Osteoblast (primary cell): ENCODE measurements around the gene SLAIN2. TPM values are rescaled to one million over a fixed set of nuclear protein-coding genes. Genes with fewer than 3 reads are reported as not detected.

ENCODE experiments used
- DNase-seq: peaks from one replicate; pipeline ENCODE4 v3.0.0; 2011; ENCODE audit warnings: low spot score, mixed read lengths; ENCODE audit not compliant: insufficient read length; ENCODE audit errors: missing footprints
- H2AFZ ChIP-seq: 2 replicates; pipeline ENCODE4 v1.6.0; 2011; ENCODE audit warnings: mild to moderate bottlenecking, low read length
- H3K27ac ChIP-seq: 2 replicates; pipeline ENCODE4 v1.5.1; 2011; ENCODE audit warnings: mild to moderate bottlenecking, low read depth, low read length, moderate library complexity
- H3K27me3 ChIP-seq: 2 replicates; pipeline ENCODE4 v1.6.0; 2012; ENCODE audit warnings: mild to moderate bottlenecking, control low read depth, inconsistent platforms, low read length, moderate library complexity; ENCODE audit not compliant: insufficient read depth
- H3K36me3 ChIP-seq: 2 replicates; pipeline ENCODE4 v1.5.1; 2011; ENCODE audit warnings: mild to moderate bottlenecking, low read length, control low read depth, moderate library complexity; ENCODE audit not compliant: insufficient read depth
- H3K4me1 ChIP-seq: 2 replicates; pipeline ENCODE4 v1.5.1; 2011; ENCODE audit warnings: mild to moderate bottlenecking, low read length, control low read depth, moderate library complexity; ENCODE audit not compliant: insufficient read depth
- H3K4me2 ChIP-seq: 2 replicates; pipeline ENCODE4 v1.6.0; 2011; ENCODE audit warnings: mild to moderate bottlenecking, low read length; ENCODE audit not compliant: insufficient read depth
- H3K4me3 ChIP-seq: fragments of 200-600 bp; sonication (generic); 3 replicates; pipeline ENCODE4 v1.5.1; 2012; ENCODE audit warnings: mild to moderate bottlenecking, low read length, inconsistent platforms; ENCODE audit not compliant: insufficient read depth
- H3K79me2 ChIP-seq: 2 replicates; pipeline ENCODE4 v1.6.0; 2012; ENCODE audit warnings: mild to moderate bottlenecking, low read length, control low read depth, inconsistent platforms; ENCODE audit not compliant: insufficient read depth
- H3K9me3 ChIP-seq: 2 replicates; pipeline ENCODE4 v1.5.1; 2011; ENCODE audit warnings: low read depth, low read length, control low read depth
- H4K20me1 ChIP-seq: 2 replicates; pipeline ENCODE4 v1.6.0; 2012; ENCODE audit warnings: mild to moderate bottlenecking, low read length, control low read depth; ENCODE audit not compliant: insufficient read depth
- CTCF ChIP-seq: IDR thresholded peaks from 2 replicates; pipeline ENCODE4 v1.5.1; 2011; ENCODE audit warnings: mild to moderate bottlenecking, low read depth, low read length, moderate library complexity; ENCODE audit errors: extremely low read depth
- total RNA-seq: library from RNA; depleted of rRNA; stranded (reverse); fragments of >200 nt; gene quantifications from 2 replicates; pipeline ENCODE4 v1.2.3, GENCODE V29; 2012

Gene SLAIN2
- total RNA-seq, 1 donor, result 64.1 TPM

- Histone ChIP-seq H3K79me2 (peaks cover 45% of the 10 kb centered on the region), H3K9me3 (no peaks in the 10 kb centered on the region), H3K4me2 (no peak overlapping the region), H3K4me3 (no peak overlapping the region), H3K36me3 (peaks cover 21% of the 10 kb centered on the region), H3K4me1 (peaks cover 8% of the 10 kb centered on the region), H2AFZ (no peak overlapping the region), H4K20me1 (peaks cover 3% of the 10 kb centered on the region), H3K27me3 (no peaks in the 10 kb centered on the region), H3K27ac (no peak overlapping the region)
- no peak for DNase-seq
- no peak for TF ChIP-seq CTCF
Measured at GRCh38 chr4:48380583-48381167, 39.3 kb downstream of the SLAIN2 start.

- H3K79me2 ChIP-seq, result peaks cover 10% of the 10 kb centered on the region
- no peak for DNase-seq
- no peak overlapping the region for H2AFZ ChIP-seq
- peak overlapping the region; percentile 58 for H3K27ac ChIP-seq
- H3K4me2 ChIP-seq, result no peak overlapping the region
- peaks cover 8% of the 10 kb centered on the region for H3K4me1 ChIP-seq
- H3K36me3 ChIP-seq, result peaks cover 19% of the 10 kb centered on the region
- no peaks in the 10 kb centered on the region for H3K27me3 ChIP-seq
- H3K9me3 ChIP-seq, result no peaks in the 10 kb centered on the region
- TF ChIP-seq CTCF, result no peak
- no peaks in the 10 kb centered on the region for H4K20me1 ChIP-seq
- H3K4me3 ChIP-seq, result no peak overlapping the region
Measured at GRCh38 chr4:48388525-48389154, 47.3 kb downstream of the SLAIN2 start.

GRCh38 chr4:48396043-48396442 lies 54.7 kb downstream of the SLAIN2 start:
- DNase-seq, result no peak
- Histone ChIP-seq H3K27me3 (no peaks in the 10 kb centered on the region), H2AFZ (no peak overlapping the region), H4K20me1 (peaks cover 9% of the 10 kb centered on the region), H3K36me3 (peaks cover 11% of the 10 kb centered on the region), H3K4me3 (no peak overlapping the region), H3K27ac (no peak overlapping the region), H3K79me2 (peaks cover 31% of the 10 kb centered on the region), H3K4me1 (no peaks in the 10 kb centered on the region), H3K4me2 (no peak overlapping the region), H3K9me3 (no peaks in the 10 kb centered on the region)
- no peak for TF ChIP-seq CTCF

DNA sequence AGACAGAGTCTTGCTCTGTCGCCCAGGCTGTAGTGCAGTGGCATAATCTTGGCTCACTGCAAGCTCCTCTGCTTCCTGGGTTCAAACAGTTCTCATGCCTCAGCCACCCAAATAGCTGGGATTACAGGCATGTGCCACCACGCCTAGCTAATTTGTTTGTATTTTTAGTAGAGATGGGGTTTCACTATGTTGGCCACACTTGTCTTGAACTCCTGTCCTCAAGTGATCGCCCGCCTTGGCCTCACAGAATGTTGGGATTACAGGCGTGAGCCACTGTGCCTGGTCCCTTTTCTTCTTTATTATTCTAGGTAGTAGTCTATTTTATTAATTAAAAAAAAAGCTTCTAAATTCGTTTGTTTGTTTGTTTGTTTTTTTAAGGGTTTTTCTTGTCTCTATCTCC lies 59.1 kb downstream of the SLAIN2 start:
- no peak overlapping the region for H3K4me3 ChIP-seq
- H3K27ac ChIP-seq, result no peak overlapping the region
- H3K27me3 ChIP-seq, result no peaks in the 10 kb centered on the region
- peaks cover 49% of the 10 kb centered on the region for H3K79me2 ChIP-seq
- TF ChIP-seq CTCF, result no peak
- no peak for DNase-seq
- peaks cover 17% of the 10 kb centered on the region for H3K36me3 ChIP-seq
- no peaks in the 10 kb centered on the region for H3K9me3 ChIP-seq
- no peaks in the 10 kb centered on the region for H3K4me1 ChIP-seq
- peaks cover 21% of the 10 kb centered on the region for H4K20me1 ChIP-seq
- no peak overlapping the region for H2AFZ ChIP-seq
- no peak overlapping the region for H3K4me2 ChIP-seq
